ENCODE data around the gene G6PD.

G6PD gene

GRCh38 chrX:154487518-154488290 is 58.9 kb downstream of the G6PD start:
- DNase-seq (ENCODE audit: low read depth): no peak

GRCh38 chrX:154486396-154487207 is 60.0 kb downstream of the G6PD start, which contains the start of gene UBL4A:
Gene UBL4A, minus strand, starts transcription at chrX:154486615. Its CDS starts 31 bp downstream, at chrX:154486584.
- DNase-seq (ENCODE audit: low read depth): no peak

- DNase-seq (ENCODE audit: low read depth): no peak
These were observed 60.6 kb downstream of the G6PD start for GRCh38 chrX:154486052-154486395.

GRCh38 chrX:154485150-154486051 is 61.2 kb downstream of the G6PD start:
- no peak for DNase-seq (ENCODE audit: low read depth)

GRCh38 chrX:154484255-154485149 is 62.1 kb downstream of the G6PD start:
- DNase-seq (ENCODE audit: low read depth): no peak

- DNase-seq (ENCODE audit: low read depth): no peak
These were observed 63.3 kb downstream of the G6PD start for GRCh38 chrX:154483325-154483724.

GRCh38 chrX:154482786-154483185 is 63.9 kb downstream of the G6PD start:
- DNase-seq (ENCODE audit: low read depth): no peak

- DNase-seq (ENCODE audit: low read depth): no peak
These were observed 64.6 kb downstream of the G6PD start for GRCh38 chrX:154481911-154482601.

Data from activated gamma-delta T cell treated with anti-CD3 and anti-CD28 coated beads, Interleukin-2, amount 50 U/mL, for 16 hours (primary cell).